ENCODE results near the gene PRKG1. TPM values are rescaled to one million over a fixed set of nuclear protein-coding genes. Genes with fewer than 3 reads are reported as not detected.

The PRKG1 gene
- total and polyA plus RNA-seq, 12 donors, result 3.8 to 48.1 (median 29.9) TPM

DNA sequence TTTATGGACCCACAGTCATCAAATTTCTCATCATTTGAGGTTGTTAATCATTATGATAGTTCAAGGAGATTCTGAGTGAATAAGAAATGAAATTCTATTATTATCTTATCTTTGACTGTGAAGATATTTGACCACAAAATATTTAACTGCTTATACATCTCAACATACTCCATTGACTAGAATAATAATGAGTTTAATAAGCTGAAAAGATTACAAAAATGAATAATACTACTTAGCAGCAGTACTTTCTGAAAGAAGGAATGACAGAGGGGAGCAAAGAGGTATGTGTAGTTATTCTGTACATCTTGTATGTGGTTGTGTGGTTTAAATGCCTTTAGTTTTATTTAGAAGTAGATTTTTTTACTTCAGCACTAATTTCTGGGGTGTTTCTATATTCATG lies 214.2 kb downstream of the PRKG1 start:
- Histone ChIP-seq H3K36me3 (no peaks in the 10 kb centered on the region), H3K4me3 (no peak overlapping the region), H3K9me3 (peaks cover 0 to 5% (median 0%) of the 10 kb centered on the region in 11 donors), H3K27me3 (no peaks in the 10 kb centered on the region), H3K27ac (no peak overlapping the region), H3K4me1 (peaks cover 0 to 6% (median 0%) of the 10 kb centered on the region in 9 donors)
- ATAC-seq, result no peak
- intact Hi-C loops (cut with DNase I), result no loop called here
- no peak for DNase-seq
- TF ChIP-seq, protein P1, sequence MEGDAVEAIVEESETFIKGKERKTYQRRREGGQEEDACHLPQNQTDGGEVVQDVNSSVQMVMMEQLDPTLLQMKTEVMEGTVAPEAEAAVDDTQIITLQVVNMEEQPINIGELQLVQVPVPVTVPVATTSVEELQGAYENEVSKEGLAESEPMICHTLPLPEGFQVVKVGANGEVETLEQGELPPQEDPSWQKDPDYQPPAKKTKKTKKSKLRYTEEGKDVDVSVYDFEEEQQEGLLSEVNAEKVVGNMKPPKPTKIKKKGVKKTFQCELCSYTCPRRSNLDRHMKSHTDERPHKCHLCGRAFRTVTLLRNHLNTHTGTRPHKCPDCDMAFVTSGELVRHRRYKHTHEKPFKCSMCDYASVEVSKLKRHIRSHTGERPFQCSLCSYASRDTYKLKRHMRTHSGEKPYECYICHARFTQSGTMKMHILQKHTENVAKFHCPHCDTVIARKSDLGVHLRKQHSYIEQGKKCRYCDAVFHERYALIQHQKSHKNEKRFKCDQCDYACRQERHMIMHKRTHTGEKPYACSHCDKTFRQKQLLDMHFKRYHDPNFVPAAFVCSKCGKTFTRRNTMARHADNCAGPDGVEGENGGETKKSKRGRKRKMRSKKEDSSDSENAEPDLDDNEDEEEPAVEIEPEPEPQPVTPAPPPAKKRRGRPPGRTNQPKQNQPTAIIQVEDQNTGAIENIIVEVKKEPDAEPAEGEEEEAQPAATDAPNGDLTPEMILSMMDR (IDR thresholded peaks at IDR 0.05), result no peak

DNA sequence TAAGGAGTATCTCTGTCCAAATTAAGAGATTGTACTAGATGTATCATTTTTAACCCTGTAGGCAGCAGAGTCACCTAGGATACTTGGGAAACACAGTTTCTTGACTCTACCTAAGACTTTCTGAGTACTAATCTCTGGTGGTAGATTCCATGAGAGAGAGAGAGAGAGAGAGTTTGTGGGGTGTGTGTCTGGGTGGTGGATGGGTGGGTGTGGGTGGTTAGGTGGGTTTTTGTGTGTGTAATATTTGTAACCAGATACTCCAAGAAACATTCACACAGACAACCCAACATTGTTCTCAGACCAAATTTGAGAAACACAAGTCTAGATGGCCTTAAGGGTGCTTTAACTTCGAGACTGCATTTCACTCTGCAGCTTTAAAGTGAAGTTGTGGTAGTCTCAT lies 215.2 kb downstream of the PRKG1 start:
- ATAC-seq (no peak), DNase-seq (no peak)
- Histone ChIP-seq H3K4me1 (peaks cover 0 to 6% (median 0%) of the 10 kb centered on the region in 9 donors), H3K4me3 (no peak overlapping the region), H3K27ac (no peak overlapping the region), H3K9me3 (peaks cover 0 to 14% (median 0%) of the 10 kb centered on the region in 11 donors), H3K36me3 (no peaks in the 10 kb centered on the region), H3K27me3 (no peaks in the 10 kb centered on the region)
- TF ChIP-seq, protein P1 (IDR thresholded peaks at IDR 0.05), result no peak
- 73 to 84% methylated on average over 1 of the region's 1 CpG for WGBS, 2 donors
- intact Hi-C loops (cut with DNase I), result no loop called here

GRCh38 chr10:51291961-51292360 lies 217.7 kb downstream of the PRKG1 start:
- WGBS, 2 donors, result 78 to 82% methylated on average over 2 of the region's 2 CpGs
- intact Hi-C loops (cut with DNase I), result no loop called here
- Histone ChIP-seq H3K27ac (no peak overlapping the region), H3K9me3 (peaks cover 0 to 19% (median 0%) of the 10 kb centered on the region in 11 donors), H3K36me3 (no peaks in the 10 kb centered on the region), H3K4me1 (peaks cover 0 to 6% (median 0%) of the 10 kb centered on the region in 9 donors), H3K4me3 (no peak overlapping the region), H3K27me3 (no peaks in the 10 kb centered on the region)
- DNase-seq (no peak), ATAC-seq (no peak)
- TF ChIP-seq, protein P1 (IDR thresholded peaks at IDR 0.05), result no peak

GRCh38 chr10:51297438-51297837 lies 223.2 kb downstream of the PRKG1 start:
- Histone ChIP-seq H3K4me1 (peaks cover 3 to 28% (median 21%) of the 10 kb centered on the region in 9 donors), H3K27ac (no peak overlapping the region), H3K27me3 (no peaks in the 10 kb centered on the region), H3K9me3 (peaks cover 0 to 19% (median 0%) of the 10 kb centered on the region in 11 donors), H3K36me3 (no peaks in the 10 kb centered on the region), H3K4me3 (no peak overlapping the region)
- TF ChIP-seq, protein P1 (IDR thresholded peaks at IDR 0.05), result no peak
- WGBS, 2 donors, result 42 to 89% methylated on average over 2 of the region's 2 CpGs
- DNase-seq, result no peak
- intact Hi-C loops (cut with DNase I), result no loop called here
- no peak for ATAC-seq
